Panc1 (cell line): ENCODE data around the gene FGF11.

Experiments used
- CTCF ChIP-seq: fragments of 450-650 bp; IDR thresholded peaks from 2 replicates; pipeline ENCODE4 v1.5.1; 2017; ENCODE audit warnings: mild to moderate bottlenecking
- POLR2AphosphoS5 ChIP-seq: IDR thresholded peaks from 2 replicates; pipeline ENCODE4 v1.6.1; 2012; ENCODE audit warnings: mild to moderate bottlenecking, low read depth, low read length, moderate library complexity
- REST ChIP-seq, 2 experiments: IDR thresholded peaks; 2 replicates each; pipeline ENCODE4 v1.6.1; 2011 to 2012; ENCODE audit warnings: low read depth in 2 of 2, control low read depth in 1 of 2, low read length in 1 of 2, mild to moderate bottlenecking in 1 of 2, moderate library complexity in 1 of 2; ENCODE audit not compliant: insufficient read depth in 1 of 2
- TCF7L2 ChIP-seq: IDR thresholded peaks from 2 replicates; pipeline ENCODE4 v1.6.1; 2011; ENCODE audit warnings: mild to moderate bottlenecking, low read depth, low read length, inconsistent platforms

- TF ChIP-seq CTCF (no peak), POLR2AphosphoS5 (no peak), REST (IDR thresholded peaks at IDR 0.05; ENCODE audit: insufficient read depth in 1 of 2, low read depth in 2 of 2, low read length in 1 of 2) (no peak), TCF7L2 (no peak)
Observed at GRCh38 chr17:7468804-7469389, 29.6 kb downstream of the FGF11 start.
